Activated gamma-delta T cell treated with Interleukin-2 at 50 U/mL for 16 hours (primary cell): Measurements from ENCODE around the gene PDK1.
"Not testable (repeated sequence)": the region's sequence is repeated elsewhere in the genome, so short reads cannot be mapped to it uniquely, and the experiment has no call there.

ENCODE experiments used
- DNase-seq: peaks from one replicate; pipeline ENCODE4 v3.0.0-alpha.2; 2020

The PDK1 gene

GRCh38 chr2:172554352-172555271 lies 1.3 kb upstream of the PDK1 start:
- DNase-seq = no peak

GRCh38 chr2:172555272-172555521 lies 693 bp upstream of the PDK1 start:
- peak; percentile 34 for DNase-seq

DNA sequence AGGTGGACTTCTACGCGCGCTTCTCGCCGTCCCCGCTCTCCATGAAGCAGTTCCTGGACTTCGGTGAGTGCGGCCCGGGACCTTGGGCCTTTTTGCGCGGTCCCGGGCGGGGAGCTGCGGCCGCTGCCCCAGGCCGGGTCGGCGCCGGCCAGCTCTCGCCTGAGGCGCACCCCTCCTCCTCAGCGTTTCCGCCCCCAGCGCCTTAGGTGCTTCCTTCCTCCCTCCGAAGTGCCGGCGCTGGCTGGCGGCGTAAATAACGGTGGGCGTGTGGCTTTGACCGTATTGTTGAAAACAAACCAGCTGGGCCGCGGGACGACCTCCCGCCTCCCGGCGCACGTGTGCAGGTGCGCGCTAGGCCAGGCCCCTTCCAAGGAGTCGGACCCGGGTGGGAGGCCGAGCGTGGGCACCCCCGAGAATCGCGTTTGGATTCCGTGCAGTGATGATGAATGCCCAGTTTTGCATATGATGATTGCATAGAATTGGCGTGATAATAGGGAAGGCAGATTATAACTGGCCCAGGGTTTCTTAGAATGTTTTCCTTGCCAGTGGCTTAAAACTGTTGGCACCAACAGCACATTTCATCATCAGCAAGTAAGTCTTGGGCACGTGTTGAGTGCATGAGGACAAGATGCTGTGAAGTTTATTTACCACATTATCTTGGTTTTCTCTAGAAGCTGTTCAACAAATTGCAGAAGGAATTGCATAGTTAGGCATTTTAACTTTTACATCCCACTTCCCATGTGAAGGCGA lies 569 bp downstream of the PDK1 start:
- peak; percentile 63 for DNase-seq

- DNase-seq = no peak
Observed at GRCh38 chr2:172558372-172558771, 2.5 kb downstream of the PDK1 start.

DNA sequence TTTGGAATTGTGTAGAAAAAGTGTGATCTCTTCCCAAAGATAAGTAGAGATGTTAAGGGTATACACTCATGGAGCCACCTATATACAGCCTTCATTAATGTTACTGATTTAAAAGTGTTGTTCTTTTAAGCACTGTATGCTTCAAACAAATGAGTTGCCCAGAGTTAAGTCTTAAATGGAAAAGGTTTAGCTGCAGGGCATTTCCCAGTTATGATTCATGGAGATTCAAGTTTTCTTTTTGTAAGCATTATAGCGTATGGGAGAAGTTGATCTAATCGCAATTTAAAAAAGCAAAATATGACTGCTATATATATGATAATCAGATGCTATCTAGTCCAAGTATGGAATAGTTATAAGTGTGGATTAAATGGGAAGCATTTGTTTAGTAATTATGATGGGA lies 4.8 kb downstream of the PDK1 start:
- DNase-seq = no peak

DNA sequence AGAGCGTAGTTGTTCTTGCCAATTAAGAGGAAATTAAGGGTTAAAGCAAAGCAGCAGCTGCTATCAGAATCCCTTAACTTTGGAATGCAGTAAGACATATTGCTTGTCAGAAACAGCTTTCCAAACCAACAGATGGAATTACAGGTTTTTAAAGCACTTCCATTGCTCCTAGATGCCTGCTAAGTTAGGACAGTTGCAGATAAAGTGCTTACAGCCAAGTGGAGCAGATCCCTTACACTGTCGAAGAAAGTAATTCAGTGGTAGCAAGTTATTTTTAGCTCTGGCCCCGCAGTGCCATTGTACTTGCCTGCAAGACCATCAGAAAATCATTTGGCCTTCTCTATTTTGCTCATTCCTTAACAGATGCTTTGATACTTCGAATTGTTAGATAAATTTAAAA lies 5.4 kb downstream of the PDK1 start:
- no peak for DNase-seq

- no peak for DNase-seq
Observed at GRCh38 chr2:172562298-172562697, 6.4 kb downstream of the PDK1 start.

DNA sequence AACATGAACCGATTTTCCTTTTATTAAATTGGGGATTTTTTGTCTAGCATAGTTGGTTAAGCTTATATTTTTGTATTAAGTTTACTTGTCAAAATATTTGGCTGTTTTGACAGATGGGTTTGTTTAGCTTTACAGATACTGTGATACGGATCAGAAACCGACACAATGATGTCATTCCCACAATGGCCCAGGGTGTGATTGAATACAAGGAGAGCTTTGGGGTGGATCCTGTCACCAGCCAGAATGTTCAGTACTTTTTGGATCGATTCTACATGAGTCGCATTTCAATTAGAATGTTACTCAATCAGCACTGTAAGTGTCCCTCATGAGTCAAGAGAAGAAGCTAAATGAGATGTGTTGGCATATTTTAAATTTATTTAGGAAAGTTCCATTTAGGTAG lies 8.5 kb downstream of the PDK1 start:
- no peak for DNase-seq

GRCh38 chr2:172571245-172571644 lies 15.4 kb downstream of the PDK1 start:
- no peak for DNase-seq

DNA sequence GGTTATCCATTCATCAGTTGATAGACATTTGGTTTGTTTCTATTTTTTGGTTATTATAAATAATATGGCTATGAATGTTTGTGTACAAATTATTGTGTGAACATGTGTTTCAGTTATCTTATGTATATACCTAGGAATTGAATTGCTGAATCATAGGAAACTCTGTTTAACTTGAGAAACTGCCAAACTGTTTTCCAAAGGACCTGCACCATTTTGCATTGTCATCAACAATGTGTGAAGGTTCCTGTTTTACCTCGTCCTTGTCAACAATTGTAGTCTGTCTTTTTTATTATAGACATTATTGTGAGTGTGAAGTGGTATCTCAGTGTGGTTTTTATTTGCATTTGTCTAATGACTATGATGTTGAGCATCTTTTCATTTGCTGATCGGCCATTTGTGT lies 17.1 kb downstream of the PDK1 start:
- no peak for DNase-seq

- DNase-seq = no peak
Observed at GRCh38 chr2:172574965-172575364, 19.1 kb downstream of the PDK1 start.

GRCh38 chr2:172578054-172578453 lies 22.2 kb downstream of the PDK1 start:
- no peak for DNase-seq

DNA sequence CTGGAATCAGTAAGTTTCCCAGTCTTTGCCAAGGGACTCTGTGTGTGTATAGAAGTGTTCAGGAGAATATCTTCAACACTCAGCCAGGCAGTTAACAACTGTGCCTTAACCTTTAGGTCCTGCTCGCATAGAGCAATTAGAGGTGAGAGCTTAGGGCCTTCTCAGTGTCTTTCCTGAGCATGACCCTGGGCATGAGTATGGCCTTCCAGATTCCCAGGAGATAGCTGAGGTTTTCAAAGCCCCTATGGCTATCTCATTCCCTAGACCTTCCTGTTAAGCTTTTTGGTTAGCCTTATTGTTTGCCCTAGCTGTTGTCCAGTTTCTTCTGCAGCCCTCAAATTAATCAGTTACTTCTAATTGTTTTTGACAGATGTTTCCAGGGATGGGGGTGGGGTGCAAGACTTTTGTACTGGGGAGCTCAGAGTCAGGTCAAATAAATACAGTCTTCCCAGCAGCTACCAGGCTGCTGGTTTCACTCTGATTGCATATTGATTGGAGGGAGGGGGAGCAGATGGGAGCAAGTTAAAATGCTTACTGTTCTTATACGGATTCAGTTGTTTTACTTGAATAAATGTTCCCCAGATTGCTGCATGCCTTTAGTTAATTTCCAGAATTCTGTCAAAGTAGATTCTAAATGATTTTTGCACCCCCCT lies 23.1 kb downstream of the PDK1 start:
- no peak for DNase-seq

- no peak for DNase-seq
Observed at GRCh38 chr2:172580544-172580943, 24.7 kb downstream of the PDK1 start.

- DNase-seq = no peak
Observed at GRCh38 chr2:172582656-172583055, 26.8 kb downstream of the PDK1 start.

GRCh38 chr2:172586245-172586891 lies 30.5 kb downstream of the PDK1 start:
- no peak for DNase-seq

DNA sequence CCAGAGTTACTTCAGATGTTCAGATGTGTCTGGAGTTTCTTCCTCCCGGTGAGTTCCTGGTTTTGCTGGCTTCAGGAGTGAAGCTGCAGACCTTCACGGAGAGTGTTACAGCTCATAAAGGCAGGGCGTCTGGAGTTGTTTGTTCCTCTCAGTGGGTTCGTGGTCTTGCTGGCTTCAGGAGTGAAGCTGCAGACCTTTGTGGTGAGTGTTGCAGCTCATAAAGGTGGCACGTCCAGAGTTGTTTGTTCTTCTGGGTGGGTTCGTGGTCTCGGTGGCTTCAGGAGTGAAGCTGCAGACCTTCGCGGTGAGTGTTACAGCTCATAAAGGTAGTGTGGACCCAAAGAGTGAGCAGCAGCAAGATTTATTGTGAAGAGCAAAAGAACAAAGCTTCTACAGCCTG lies 31.3 kb downstream of the PDK1 start:
- DNase-seq = not testable (repeated sequence)

- no peak for DNase-seq
Observed at GRCh38 chr2:172588931-172589330, 33.0 kb downstream of the PDK1 start.

DNA sequence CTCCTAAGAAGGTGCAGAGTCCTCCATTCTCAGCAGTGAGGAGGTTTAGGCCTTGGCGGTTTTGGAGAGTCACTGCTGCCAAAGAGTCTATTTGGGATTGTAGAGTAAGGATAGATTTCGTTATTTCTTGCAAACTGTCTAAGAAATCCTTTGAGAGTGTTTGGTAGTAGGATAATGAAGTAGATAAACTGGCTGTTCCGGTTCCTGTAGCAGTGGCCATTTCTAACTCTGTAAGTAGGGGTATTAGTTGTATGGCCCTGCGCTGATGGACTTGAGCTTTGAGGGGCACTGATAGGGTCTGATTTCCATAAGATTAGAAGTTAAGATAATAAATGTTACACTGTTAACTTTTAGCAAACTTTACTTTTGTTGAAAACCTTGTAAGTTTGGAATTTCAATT lies 35.5 kb downstream of the PDK1 start:
- DNase-seq = not testable (repeated sequence)

DNA sequence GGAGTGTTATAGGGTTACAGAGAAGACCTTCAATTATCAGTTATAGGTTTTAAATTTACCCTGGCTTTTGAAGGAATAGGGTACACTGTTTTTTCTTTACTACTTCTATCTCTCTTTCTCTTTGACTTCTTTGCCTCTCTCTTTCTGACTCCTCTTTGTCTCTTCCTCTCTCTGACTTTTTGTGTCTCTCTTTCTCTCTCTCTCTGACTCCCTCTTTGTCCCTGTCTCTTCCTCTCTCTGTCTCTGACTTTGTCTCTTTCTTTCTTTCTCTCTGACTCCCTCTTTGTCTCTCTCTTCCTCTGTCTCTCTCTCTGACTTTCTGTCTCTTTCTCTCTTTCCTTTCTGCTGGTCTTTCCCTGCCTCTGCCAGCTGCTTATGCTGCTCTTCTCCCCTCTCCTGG lies 36.3 kb downstream of the PDK1 start:
- DNase-seq = not testable (repeated sequence)

- DNase-seq = no peak
Observed at GRCh38 chr2:172596776-172597175, 40.9 kb downstream of the PDK1 start.

DNA sequence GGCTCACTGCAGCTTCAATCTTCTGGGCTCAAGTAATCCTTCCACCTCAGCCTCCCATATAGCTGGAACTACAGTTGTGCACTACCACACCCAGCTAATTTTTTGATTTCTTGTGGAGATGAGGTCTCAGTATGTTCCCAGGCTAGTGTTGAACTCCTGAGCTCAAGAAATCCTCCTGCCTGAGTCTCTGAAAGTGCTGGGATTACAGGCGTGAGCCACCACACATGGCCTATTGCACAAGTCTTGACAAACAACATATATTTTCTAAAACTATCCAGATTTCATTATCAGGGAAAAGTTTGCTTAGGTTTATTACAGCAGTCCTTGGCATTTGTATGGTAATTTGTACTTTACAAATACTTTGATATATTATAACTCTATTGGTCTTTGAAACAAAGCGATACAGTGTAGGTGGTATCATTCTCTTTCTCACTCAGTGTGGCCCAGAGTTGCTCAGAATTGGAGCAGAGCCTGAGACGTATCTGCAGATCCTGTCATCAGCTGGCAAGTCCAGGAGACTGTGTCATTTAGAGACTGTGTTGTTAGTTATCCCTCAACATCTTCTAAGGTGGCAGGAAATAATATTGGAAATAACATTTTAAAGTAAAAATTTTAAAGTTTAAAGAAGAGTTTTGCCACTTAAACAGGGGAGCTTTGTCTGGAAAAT lies 41.4 kb downstream of the PDK1 start:
- DNase-seq = no peak

- DNase-seq = no peak
Observed at GRCh38 chr2:172599947-172600346, 44.1 kb downstream of the PDK1 start.
